Activated CD4-positive, alpha-beta T cell treated with anti-CD3 and anti-CD28 coated beads for 1 hour (primary cell): ENCODE measurements around the gene VTCN1.
"Not testable (repeated sequence)": the region's sequence is repeated elsewhere in the genome, so short reads cannot be mapped to it uniquely, and the experiment has no call there.

Source experiments
- DNase-seq: peaks from one replicate; pipeline ENCODE4 v3.0.0-alpha.2; 2020

The VTCN1 gene

GRCh38 chr1:117210831-117211261 is at the start of gene VTCN1:
VTCN1 (minus strand) TSS chr1:117210927; CDS start chr1:117210855, 72 bp downstream.
- DNase-seq, result no peak

DNA sequence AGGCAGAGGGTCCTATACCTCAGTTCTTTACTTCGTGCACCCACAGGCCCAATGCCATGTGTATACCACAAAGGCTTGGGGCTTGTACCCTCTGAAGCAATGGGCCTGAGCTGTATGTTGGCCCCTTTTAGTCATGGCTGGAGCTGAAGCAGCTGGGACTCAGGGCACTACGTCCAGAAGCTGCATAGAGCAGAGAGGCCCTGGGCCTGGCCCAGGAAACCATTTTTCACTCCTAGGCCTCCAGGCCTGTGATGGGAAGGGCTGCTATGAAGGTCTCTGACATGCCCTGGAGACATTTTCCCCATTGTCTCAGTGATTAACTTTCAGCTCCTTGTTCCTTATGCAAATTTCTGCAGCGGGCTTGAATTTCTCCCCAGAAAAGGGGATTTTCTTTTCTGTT is 48.1 kb upstream of the VTCN1 start:
- DNase-seq, result no peak

DNA sequence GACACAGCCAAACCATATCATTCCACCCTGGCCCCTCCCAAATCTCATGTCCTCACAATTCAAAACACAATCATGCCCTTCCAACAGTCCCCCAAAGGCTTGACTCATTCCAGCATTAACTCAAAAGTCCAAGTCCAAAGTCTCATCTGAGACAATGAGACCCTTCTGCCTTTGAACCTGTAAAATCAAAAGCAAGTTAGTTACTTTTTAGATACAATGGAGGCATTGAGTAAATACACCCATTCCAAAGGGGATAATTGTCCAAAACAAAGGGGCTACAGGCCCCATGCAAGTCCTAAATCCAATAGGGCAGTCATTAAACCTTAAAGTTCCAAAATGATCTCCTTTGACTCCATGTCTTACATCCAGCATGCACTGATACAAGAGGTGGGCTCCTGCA is 47.3 kb upstream of the VTCN1 start:
- not testable (repeated sequence) for DNase-seq

GRCh38 chr1:117257291-117257690 is 46.6 kb upstream of the VTCN1 start:
- no peak for DNase-seq

DNA sequence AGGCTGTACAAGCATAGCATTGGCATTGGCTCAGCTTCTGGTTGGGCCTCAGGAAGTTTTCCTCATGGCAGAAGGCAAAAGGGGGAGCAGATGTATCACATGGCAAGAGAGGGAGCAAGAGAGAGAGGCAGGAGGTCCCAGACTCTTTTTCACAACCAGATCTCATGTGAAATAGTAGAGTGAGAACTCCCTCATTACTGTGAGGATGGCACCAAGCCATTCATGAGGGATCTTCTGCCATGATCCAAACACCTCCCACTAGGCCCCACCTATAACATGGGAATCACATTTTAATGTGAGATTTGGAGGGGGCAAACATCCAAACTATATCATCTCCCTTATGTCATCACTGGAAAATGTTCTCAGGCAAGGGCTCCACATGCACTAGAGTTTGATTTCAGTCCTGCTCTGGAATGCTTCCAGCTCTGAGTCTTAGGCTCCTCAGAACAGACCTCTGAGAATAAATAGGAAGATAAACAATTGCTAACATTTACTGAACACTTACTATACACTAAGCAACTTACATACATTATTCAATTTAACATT is 39.4 kb upstream of the VTCN1 start:
- DNase-seq, result no peak

DNA sequence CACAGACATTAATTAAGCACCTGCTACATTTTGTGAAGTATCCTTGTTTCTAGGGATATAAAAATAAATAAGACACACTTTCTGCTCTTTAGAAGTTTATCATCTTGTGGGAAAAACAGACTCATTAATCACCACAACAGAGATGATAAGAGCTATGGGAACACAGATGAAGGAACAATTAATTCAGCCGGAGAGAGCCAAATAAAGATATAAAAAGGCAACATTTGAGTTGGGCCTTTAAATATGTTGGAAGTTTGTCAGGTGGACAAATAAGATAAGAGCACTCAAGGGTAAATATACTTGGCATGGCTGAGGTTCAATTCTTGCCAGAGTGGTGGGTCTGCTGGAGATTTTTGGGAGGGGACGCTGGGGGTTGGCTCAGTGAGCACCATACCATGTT is 34.2 kb upstream of the VTCN1 start:
- DNase-seq, result no peak

GRCh38 chr1:117244306-117244705 is 33.6 kb upstream of the VTCN1 start:
- DNase-seq, result no peak

DNA sequence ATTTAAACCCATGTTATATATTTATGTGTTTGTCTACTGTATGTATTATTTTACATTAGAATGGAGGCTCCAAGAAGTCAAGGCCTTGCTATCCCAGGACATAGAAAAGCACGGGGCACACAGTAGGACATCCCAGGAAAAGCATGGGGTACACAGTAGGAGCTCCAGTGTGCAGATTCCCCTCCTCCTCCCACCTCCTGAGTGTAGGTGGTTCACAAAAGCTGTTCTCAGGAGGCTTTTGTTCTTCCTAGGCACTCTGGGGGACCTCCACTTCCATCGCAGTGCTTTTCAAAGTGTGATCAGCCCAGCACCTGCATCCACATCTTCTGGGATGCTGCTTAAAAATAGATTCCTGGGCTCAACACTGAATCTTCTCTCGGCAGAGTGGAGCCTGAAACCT is 30.8 kb upstream of the VTCN1 start:
- DNase-seq, result no peak

GRCh38 chr1:117240547-117240946 is 29.8 kb upstream of the VTCN1 start:
- no peak for DNase-seq

DNA sequence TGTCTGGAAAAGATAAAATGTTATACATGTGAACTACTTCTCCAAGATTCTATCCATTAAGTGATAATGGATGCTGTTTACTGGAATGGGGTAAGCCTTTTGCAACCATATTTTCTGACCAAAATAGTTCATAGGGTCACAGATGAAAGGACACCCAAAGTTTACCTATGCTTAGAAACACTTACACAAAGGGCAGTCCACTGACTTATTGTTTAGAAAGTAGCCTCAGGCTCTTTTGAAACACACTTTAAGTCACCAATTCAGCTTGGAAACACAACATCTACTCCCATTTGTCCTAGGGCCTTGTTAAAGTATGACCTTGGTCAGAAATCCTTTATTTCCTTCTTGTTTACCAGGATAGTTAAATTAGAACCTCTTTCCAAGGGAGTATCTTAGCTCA is 28.7 kb upstream of the VTCN1 start:
- no peak for DNase-seq

- no peak for DNase-seq
These were observed 27.1 kb upstream of the VTCN1 start for GRCh38 chr1:117237726-117238381.

- DNase-seq, result no peak
These were observed 25.2 kb upstream of the VTCN1 start for GRCh38 chr1:117235863-117236465.

DNA sequence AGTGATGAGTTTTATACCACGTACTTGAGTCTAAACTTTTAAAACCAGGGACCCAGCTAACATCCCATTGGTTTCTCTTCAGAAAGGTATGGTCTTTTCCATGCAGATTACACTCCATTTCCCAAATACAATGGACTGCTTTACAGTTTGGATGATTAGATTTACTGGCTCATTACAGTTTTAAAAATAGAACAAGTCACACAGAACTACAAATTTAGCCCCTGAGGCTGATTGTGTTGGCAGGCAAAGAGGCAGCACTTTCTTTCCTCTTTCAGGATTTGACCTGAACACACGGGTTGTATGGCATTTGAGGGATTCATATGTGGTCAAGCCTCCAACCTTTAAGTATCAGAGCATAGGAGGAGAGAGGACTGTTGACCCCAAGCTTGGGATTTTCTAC is 21.8 kb upstream of the VTCN1 start:
- no peak for DNase-seq

GRCh38 chr1:117231748-117232373 is 21.1 kb upstream of the VTCN1 start:
- DNase-seq, result no peak

DNA sequence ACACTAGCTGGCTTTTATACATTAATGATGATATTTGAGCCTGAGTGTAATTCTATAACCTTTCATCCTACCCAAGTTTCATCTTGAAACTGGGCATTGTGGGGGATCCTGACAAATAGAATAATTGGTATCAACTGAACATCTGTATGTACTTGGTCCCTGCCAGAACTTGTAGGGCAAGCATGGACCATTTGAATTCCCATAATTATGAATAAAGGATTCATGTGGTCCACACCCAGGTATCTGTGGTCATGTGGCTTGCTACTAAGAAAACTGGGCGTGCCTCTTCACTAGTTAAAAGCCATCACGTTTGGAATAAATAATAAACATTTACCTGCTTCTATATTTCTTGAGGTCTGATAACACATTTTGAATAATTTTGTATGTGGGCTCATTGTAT is 20.6 kb upstream of the VTCN1 start:
- no peak for DNase-seq

DNA sequence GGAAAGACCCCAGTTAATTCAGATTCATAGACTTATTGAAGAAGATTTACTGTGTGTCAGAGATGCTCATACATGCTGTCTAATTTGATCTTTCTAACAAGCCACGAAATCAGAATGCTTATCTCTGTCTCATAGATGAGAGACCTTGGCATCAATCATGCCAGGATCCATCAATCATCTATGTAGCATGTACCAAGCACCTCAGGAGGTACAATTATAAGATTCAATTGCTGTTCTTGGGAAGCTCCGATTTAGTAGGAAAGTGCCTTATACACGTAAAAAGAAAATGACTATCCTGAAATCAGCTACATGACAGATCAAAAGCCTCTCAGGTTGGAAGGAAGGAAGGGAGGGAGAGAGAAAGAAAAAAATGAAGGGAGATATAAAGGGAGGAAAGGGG is 18.5 kb upstream of the VTCN1 start:
- no peak for DNase-seq

- no peak for DNase-seq
These were observed 15.2 kb upstream of the VTCN1 start for GRCh38 chr1:117225931-117226330.

DNA sequence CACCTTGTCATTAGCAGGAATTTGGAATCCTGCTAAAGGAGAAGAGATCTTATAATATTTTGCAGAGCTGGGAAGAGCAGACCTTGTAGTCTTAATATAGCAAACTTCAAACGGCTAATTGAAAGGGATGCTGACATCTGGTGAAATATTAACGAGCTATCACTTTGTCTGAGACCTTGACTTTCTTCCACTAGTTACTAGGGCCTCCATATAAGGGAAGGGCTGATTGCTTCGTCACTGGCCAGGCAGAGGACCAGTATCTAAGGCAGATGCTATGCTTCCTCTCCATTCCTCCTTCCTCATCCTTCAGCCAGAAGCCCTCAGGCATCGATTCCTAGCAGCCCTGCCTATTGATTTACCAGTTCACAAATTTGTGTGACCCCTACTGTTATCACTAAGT is 6.0 kb upstream of the VTCN1 start:
- no peak for DNase-seq

GRCh38 chr1:117215733-117216462 is 5.2 kb upstream of the VTCN1 start:
- no peak for DNase-seq

DNA sequence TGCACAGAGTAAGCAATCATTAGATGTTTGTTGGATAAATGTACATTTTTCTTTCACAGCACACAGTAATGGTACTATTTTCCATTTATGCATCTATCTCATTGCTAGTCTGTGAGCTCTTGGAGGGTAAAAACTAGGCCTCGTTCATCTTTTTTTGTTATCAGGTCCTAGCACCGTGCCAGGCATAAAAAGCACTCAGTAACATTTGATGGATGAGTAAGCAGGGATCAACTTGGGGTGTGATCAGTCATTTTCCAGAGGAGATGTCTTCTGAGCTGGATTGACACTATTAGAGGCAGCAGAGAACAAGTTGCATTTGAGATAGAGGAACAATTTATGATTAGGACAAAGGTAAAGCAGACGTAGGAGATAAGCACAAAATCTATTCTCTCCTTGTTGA is 4.3 kb upstream of the VTCN1 start:
- no peak for DNase-seq

- no peak for DNase-seq
These were observed 2.3 kb upstream of the VTCN1 start for GRCh38 chr1:117213046-117213445.

- no peak for DNase-seq
These were observed 341 bp downstream of the VTCN1 start for GRCh38 chr1:117210386-117210785.

- no peak for DNase-seq
These were observed 1.6 kb downstream of the VTCN1 start for GRCh38 chr1:117209094-117209493.

DNA sequence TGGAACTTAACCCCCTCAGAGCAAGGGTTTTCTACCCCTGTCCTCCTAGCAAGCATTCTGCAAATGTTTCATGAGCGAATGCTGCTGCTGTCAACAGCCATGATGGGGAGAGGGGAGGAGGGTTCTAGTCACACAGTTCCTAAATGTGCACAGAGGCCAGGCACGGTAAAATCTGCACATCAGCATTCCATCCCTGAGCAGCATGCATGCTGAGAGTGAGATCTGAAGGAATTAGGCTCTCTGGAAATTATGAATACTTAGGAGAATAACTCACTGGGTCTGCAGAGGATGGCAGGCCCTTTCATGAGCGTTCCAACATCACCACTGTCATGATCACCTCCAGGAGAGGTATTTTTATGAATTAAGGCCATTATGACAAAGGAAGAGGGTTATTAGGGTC is 2.1 kb downstream of the VTCN1 start:
- no peak for DNase-seq
